HG03439 (cell line): ENCODE data around the gene BCHE.

Source experiments
- ATAC-seq: cut with Tn5 transposase; IDR thresholded peaks from one replicate; pipeline ENCODE4 v1.9.1; 2021; ENCODE audit warnings: mild to moderate bottlenecking, moderate library complexity; ENCODE audit not compliant: unreplicated experiment

The BCHE gene

DNA sequence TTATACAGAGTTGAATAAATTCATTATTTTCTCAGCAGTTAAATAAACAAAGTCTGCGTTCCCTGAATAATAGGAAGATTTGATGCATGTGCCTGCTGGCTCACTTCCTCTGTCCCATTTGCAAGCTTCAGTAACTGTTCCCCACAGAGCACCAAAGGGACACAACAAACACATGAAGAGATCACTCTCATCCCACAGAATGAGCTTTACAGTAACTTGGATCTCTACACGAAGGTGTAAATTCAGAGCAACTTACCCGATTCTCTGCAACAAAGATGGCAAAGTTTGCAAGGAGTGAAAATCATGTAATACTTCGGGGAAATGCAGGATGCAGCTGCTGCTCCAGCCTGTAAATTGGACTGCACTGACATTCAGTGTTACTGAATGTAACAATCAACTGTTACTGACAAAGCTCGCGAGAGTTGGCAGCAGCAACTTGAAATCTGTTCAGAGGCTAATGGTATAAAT, at the start of gene BCHE:
TSS of gene BCHE (minus strand) at position 366 of the 468 bp plus-strand sequence. CDS start 6,390 bp downstream, outside the sequence.
- no peak for ATAC-seq

DNA sequence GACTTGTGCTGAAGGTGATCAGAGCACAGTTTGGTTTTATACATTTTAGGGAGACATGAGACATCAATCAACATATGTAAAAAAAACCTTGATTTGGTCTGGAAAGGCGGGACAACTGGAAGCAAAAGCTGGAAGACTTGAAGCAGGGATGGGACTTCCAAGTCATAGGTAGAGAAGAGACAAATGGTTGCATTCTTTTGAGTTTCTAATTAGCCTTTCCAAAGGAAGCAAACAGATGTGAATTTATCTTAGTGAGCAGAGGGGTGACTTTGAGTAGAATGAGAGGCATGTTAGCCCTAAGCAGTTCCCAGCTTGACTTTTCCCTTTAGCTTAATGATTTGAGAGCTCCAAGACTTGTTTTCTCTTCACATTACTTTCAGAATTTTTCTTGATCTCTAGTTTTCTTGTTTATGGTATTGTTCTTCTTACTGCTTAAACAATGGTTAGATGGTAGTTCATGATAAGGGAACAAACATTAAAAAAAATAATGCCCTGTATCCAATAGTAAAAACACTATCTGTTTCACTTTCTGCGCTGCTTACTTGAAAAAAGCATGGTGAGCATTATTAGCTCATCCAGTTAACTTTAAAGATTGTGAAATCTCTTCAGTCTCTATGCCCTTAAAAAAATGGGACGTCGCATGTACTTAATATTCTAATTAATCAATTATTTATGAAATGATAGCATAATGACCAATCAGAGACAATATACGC, 48.5 kb upstream of the BCHE start:
- ATAC-seq = no peak

DNA sequence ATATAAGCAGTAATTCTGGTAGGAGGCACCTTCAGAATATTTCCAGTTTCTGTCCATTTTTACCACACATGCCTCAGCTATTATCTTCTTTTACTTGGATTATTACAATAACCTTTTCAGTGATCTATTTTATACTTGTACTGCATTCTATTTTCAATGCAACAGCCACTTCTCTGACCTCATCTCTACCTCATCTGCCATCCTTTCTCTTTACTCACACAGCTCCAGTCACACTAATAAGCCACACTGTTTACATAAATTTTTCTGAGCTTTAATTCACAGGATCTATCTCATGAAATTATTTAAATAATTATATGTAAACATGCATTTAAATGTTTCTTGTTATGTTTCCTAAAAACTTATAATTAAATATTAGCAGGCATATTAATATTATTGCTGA, 47.3 kb upstream of the BCHE start:
- ATAC-seq = no peak

DNA sequence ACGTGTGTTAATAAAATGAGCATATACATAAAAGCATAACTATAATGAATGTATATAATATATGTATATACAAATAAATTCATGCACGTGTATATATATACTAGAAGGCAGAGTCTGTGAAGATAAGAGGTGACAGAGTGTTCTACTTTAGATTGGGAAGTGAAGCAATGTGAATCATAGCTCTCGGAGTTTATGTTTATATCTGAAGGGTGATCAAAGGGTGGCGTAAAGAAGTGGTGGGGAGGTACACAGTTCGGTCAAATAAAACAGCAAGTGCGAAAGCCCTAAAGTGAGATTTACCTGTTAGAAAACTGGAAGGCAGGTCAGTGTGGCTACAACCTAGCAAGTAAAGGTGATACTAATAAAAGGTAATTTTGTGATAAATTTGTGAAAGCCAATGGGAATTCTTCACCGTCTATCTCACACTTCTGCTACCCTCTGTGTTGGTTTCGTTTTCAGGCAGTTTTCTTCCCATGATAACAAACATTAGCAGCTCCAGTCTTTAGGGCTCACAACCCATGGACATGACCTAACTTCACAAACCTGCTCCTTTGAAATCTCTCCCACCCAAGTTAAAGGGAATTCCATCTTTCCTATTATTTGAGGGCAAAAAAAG, 46.7 kb upstream of the BCHE start:
- ATAC-seq = no peak

DNA sequence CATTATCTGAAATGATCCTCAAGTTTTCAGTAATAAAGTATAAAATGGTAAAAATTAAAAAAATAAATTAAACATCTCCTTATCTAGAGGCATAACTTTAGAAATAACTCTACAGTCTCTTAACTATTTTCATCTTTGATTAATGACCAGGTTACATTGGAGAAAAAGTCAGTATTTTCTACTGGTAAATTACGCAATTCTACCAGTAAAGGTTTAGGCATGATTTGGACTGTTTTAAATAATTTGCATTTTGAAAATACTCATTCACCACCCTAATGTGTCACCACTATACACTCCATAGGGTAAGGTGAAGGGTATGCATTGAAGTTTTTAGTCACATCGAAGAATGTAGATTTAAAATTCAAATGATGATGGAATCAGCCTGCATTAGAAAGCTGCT, 45.9 kb upstream of the BCHE start:
- ATAC-seq = no peak

DNA sequence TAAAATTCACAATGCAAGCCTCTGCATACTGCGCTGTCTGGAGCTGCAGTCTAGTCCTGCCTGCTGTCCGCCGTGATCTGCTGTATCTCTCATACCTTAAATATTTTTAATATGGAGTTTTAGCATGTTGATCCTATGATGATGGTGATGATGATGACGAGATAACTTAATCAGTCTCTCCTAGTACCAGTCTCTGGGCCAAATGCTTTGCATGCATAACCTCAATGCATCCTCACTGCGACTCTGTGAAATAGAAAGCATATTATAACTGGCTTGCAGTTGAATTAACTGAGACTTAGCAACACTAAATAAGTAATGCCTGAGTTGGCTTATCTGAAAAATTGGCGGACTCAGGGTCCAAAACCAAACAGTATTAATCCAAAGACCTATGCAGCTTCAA, 38.4 kb upstream of the BCHE start:
- ATAC-seq = no peak

DNA sequence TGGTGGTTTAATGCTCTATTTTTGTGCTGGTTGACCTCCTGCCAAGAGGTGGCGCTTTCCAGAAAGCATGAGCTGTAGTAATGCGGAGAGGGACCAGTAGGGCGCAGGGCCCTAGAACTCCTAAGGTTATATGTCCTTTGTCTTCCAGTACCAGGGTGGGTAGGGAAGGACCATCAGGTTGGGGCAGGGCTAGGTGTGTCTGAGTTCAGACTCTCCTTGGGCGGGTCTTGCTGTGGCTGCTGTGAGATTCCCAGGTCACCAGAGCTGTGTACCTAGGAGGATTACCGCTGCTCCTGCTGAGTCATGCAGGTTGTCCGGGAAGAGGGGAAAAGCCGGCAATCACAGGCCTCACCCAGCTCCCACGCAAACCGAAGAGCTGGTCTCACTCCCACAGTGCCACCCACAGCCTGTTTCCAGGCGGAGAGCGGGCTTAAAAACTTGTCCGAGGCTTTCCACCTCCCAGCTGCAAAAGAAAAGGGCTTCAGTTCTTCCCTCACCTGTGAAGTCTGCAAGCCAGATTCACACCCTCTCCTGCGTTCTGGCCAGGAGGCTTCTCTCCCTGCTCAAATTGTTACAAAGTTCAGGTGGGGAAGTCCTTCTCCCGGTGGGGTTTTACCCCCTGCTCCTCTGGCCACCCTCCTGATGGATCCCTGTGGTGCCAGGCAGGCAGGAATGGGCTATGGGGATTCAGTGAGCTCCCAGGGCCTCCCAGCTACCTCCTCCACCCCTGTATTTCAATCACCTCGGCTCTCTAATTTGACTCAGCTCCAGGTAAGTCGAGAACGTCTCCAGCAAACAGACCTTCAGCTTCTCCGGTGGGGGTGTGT, 37.7 kb upstream of the BCHE start:
- ATAC-seq = no peak

DNA sequence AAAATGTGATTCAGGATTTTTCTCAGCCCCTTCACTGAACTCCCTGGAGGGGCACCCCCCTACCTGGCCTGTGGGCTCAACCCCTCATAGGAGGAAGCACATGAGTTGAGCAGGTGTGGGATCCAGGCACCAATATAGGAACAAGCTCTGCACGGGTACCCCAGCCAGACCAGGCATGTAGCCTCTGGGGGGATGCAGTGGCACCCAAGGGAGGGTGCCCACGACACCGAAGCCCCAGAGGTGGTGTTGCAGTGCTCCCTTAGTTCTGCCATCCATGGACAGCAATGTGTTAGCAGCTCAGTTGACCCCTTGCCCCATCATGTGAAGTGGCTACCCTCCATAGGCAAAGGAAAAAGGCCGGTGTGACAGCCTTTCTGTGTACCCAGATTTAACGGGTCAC, 30.9 kb upstream of the BCHE start:
- no peak for ATAC-seq

DNA sequence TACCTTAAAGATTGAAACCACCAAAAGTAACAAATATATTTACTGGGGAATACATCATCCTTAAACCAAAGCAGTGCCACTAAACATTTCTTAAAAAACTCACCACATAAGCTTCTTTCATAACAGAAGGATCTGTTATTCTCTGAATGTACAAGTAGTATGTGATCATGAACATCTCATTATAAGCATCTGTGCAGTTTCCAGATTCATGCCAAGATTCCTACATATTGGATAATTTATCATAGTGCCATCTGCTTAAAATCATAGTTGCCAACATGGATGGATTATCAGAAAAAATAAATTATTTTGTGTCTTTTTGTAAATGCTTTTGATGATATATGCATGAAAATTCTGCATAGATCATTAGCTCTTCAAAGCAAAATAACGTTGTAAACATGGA, 21.8 kb upstream of the BCHE start:
- ATAC-seq = no peak

DNA sequence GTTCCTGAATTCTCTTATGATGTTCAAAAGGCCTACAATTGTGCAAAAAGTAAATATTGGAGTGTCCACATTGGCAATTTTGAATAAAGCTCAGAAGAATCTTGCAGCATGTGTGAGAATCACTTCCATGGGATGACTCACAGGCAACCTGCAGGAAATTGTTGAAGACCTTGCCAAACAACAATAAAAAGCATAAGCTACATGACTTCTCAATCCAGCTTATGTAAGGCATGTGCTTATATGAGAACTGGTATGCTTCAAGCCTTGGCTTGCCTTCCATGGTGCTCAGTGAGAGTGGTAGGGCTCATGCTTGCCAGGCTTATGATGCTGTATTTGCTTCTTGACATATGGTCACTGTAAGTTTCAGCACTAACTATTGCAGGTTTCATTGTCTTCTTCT, 18.4 kb upstream of the BCHE start:
- ATAC-seq = no peak

DNA sequence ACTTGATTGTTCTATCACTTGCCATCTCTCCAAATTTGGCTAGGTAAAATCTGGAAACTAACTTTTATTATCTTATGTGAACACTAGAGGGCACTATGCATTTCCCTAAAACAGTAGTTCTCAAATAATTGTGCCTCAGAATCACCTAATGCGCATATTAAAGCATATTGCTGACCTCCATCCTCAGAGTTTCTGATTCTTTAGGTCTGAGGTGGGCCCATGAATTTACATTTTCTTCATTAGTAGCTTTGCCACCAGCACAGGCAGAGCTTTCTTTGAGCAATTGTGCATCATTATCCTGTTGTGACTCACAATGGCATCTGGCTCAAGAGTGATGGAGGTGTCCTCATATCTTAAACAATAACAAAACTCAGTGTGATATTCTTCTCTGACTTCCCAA, 17.5 kb upstream of the BCHE start:
- no peak for ATAC-seq

DNA sequence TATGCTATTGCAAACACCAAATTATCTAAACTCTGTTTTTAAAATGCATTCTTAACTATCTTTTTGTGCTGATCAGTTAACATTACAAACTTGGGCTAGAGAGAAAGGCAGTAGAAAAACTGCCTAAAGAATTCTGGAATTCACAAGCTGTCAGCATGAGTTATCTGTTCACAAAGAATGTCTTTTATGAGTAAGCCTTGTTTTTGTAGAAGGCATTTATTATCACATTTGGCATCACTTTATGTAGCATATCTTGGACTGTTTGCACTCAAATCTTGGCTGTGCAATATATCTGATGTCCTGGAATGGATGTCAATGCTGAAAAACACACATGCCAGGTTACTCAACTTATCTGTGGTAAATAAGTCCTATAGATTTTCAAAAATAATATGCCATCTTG, 15.5 kb upstream of the BCHE start:
- no peak for ATAC-seq

DNA sequence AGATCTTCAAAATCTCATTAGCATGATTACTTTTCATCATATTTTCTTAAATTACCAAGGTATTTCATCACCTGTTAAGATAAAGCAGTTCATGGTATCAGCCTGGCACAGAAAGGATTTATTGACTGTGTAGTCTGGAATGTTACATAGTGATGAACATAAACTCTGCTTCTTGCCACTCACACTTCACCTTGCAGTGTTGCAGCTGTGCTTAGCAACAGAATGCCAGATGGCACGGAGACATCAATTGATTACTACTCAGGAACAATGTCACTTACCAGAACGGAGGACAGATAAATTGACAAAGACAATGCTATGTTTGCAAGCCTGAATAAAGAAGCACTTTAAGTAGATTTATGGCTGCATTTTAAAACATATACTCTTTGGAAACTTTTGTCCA, 15.0 kb upstream of the BCHE start:
- ATAC-seq = no peak

DNA sequence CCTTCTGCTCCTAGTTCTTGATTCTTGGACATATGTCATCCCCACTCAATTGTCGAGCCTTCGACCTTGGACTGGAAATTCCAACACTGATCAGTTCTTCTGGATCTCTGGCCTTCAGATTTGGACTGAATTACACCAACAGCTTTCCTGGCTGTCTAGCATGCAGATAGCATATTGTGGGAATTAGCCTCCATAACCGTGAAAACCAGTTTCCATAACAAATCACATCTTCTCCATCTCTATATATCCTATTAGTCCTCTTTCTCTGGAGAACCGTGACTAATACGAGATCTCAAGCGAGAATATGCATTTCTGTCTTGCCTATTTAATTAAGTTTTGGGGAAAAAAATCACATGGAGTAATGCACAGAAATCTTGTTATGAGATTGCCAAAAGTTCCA, 8.8 kb upstream of the BCHE start:
- no peak for ATAC-seq

DNA sequence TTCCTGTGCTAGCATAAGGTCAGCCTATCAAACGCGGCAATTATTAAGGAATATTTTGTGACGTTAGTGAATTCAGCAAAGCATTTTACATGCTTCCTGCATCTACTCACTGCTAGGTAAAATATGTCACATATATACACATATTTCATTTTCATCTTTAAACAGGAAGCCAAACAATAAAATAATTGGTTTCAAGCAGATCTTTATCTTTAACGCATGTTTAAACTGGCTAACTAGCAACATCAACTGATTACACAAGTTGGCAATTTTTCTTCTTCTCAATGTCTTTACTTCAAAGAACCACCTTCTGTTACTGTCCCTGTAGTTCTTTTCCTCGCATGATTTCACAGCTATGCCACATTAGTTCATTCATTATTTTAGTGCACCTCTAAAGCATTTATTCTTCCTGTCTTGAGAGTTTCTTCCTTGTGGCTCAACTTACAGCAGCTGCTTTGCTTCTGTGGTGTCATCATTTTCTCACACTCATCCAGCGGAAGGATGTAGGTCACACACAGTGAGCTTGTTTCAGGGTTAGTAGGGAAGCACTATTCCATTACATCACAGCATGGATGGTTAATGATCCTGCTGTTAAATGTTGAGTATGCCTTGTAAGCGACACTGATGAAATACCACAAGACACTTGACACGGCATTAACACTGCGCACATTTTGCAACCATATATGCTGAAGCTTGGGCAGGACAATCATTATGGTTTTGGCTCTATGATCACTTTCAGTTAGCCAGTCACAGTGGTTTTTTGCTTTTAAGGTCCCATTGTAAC, 2.3 kb upstream of the BCHE start:
- ATAC-seq = no peak

DNA sequence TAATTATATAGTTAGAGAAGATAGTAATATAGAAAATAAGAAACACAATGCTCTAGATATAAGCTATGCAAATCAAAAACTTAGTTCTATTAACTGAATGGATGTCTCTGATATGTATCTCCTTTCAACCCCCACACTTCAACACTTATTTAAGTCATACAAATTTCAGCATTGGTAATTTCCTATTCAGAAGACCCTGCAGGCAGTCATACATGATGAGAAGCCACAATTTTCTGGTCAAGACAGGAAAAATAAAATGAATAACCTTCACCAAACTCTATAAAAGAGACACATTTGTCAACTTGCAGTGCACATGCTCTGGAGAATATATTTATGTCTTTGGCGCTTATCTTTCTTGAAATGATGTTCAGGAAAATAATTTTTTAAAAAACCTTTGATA, 578 bp upstream of the BCHE start:
- ATAC-seq = no peak

DNA sequence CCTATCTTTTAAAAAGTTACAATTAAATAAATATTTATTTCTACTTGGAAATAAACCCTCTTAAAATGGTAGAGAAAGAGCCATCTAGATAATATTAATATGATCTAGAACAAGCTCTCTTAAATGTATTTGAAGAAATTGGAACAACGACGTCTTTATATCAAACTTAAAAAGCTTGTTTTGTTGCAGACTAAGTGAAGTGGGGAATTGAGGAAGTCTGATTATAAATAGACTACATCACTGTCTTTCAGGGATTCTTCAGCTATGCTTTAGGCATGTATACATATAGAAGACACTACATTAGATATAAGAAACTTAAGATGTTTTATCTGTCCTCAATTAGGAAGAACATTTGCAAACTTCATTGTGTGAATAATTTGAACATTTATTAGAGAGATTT, 1.8 kb downstream of the BCHE start:
- no peak for ATAC-seq

DNA sequence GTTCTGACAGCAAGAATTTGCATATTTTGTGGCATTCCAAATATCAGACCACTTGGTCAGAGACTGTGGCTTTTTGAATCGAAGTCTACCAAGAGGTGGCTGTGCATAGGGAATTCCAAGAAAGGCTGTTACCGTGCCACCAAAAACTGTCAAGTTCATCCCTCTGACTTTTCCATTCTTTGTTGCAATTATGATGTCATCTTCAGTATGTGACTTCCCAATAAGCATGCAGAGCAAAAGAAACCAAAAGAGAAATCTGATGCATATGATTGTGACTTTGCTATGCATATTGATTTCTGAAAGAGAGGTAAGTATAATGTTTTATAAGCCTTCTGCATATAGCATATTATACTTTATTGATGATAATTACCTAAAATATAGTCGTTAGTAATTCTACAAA, 6.5 kb downstream of the BCHE start:
- ATAC-seq = no peak

DNA sequence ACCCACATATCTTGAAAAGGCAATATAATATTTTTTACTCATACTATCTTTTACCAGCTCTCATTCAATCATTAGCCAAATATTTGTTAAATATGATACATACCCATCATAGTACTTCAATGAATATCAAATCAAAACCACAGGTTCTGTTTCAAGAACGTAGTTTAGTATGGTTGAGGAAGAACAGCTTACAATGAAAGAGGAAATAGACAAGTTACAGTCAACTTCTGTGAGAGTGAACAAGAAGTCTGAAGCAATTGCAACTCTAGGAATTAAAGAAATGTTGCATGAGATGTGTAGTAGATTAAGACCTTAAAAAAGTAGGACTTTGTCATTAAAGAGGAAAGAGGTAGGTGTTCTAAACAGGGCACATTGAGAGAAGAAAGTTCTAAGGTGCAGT, 9.3 kb downstream of the BCHE start:
- no peak for ATAC-seq

DNA sequence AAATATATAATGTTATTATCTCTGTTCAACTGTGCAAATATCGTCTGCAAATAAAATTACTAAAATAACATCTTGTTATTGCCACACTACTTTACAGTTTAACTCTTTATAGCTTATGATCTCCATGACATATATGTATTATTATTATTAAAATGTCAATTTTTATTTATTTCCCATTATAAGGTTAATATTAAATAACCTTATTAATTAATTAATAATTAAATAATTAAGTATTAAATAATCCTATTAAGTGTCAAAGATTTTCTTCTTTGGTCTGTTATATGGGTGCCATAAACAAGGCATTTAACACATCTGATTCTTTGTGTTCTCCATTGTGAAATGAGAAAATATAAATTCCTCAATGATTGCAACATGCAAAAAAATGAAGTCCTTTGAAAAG, 10.0 kb downstream of the BCHE start:
- ATAC-seq = no peak

DNA sequence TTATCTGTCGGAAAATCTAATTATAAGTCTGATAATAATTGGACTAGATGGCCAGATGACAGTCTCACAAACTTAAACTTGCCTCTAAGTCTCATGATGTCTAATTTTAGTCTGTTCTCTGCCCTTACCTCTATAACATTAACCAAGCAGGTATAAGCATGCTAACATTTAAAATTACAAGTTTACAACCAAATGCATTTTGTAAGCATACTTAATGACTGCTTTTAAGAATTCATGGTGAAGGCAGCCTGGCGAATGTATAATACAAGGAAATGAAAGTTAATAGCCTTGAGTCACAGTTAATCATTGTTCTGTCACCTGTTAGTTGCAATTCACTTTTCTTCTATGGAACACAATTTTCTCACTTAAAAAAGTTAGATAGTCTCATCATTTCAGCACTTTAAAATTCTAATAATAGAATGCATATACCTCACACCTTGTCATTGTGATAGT, 16.5 kb downstream of the BCHE start:
- ATAC-seq = no peak
